ENCODE data around the gene LCP1.

Gene LCP1

GRCh38 chr13:46145950-46146349, 36.0 kb downstream of the LCP1 start:
- H3K4me3 ChIP-seq = no peak overlapping the region
- TF ChIP-seq POLR2AphosphoS5 (IDR thresholded peaks at IDR 0.05; ENCODE audit: borderline replicate concordance, low read depth, low read length) (no peak), EZH2 (IDR thresholded peaks at IDR 0.05) (no peak), FOXP2 (optimal IDR thresholded peaks at IDR 0.05; ENCODE audit: control extremely low read depth, extremely low read length, insufficient read depth) (no peak)
- no peak overlapping the region for H3K27ac ChIP-seq
- no peak for DNase-seq (ENCODE audit: low read depth, low spot score)
- no peaks in the 10 kb centered on the region for H3K9me3 ChIP-seq (ENCODE audit: low read depth, low read length)
- no peak overlapping the region for H3K9ac ChIP-seq (ENCODE audit: insufficient read length)
- peaks cover 8% of the 10 kb centered on the region; the same call in 1 of the 2 replicates for H3K36me3 ChIP-seq (ENCODE audit: insufficient read depth, low read length)

- H3K4me3 ChIP-seq = no peak overlapping the region
- TF ChIP-seq FOXP2 (optimal IDR thresholded peaks at IDR 0.05; ENCODE audit: control extremely low read depth, extremely low read length, insufficient read depth) (no peak), POLR2AphosphoS5 (IDR thresholded peaks at IDR 0.05; ENCODE audit: borderline replicate concordance, low read depth, low read length) (no peak), EZH2 (IDR thresholded peaks at IDR 0.05) (no peak)
- no peak overlapping the region for H3K9ac ChIP-seq (ENCODE audit: insufficient read length)
- no peaks in the 10 kb centered on the region for H3K9me3 ChIP-seq (ENCODE audit: low read depth, low read length)
- H3K36me3 ChIP-seq (ENCODE audit: insufficient read depth, low read length) = 0 out of 2 replicates have a peak, but pooled peaks cover under 1% of the 10 kb centered on the region
- no peak overlapping the region for H3K27ac ChIP-seq
- no peak for DNase-seq (ENCODE audit: low read depth, low spot score)
These were observed 36.8 kb downstream of the LCP1 start for GRCh38 chr13:46145135-46145534.

- no peaks in the 10 kb centered on the region for H3K9me3 ChIP-seq (ENCODE audit: low read depth, low read length)
- H3K27ac ChIP-seq = no peak overlapping the region
- no peak overlapping the region for H3K4me3 ChIP-seq
- no peak overlapping the region for H3K9ac ChIP-seq (ENCODE audit: insufficient read length)
- TF ChIP-seq POLR2AphosphoS5 (IDR thresholded peaks at IDR 0.05; ENCODE audit: borderline replicate concordance, low read depth, low read length) (no peak), EZH2 (IDR thresholded peaks at IDR 0.05) (no peak), FOXP2 (optimal IDR thresholded peaks at IDR 0.05; ENCODE audit: control extremely low read depth, extremely low read length, insufficient read depth) (no peak)
- no peak for DNase-seq (ENCODE audit: low read depth, low spot score)
- H3K36me3 ChIP-seq (ENCODE audit: insufficient read depth, low read length) = no peaks in the 10 kb centered on the region
These were observed 38.7 kb downstream of the LCP1 start for GRCh38 chr13:46143184-46143701.

GRCh38 chr13:46142776-46143175, 39.2 kb downstream of the LCP1 start:
- no peaks in the 10 kb centered on the region for H3K36me3 ChIP-seq (ENCODE audit: insufficient read depth, low read length)
- H3K9ac ChIP-seq (ENCODE audit: insufficient read length) = no peak overlapping the region
- no peak for DNase-seq (ENCODE audit: low read depth, low spot score)
- no peaks in the 10 kb centered on the region for H3K9me3 ChIP-seq (ENCODE audit: low read depth, low read length)
- H3K4me3 ChIP-seq = no peak overlapping the region
- H3K27ac ChIP-seq = no peak overlapping the region
- no peak for TF ChIP-seq EZH2 (IDR thresholded peaks at IDR 0.05)
- TF ChIP-seq FOXP2 (optimal IDR thresholded peaks at IDR 0.05; ENCODE audit: control extremely low read depth, extremely low read length, insufficient read depth) = no peak
- TF ChIP-seq POLR2AphosphoS5 (IDR thresholded peaks at IDR 0.05; ENCODE audit: borderline replicate concordance, low read depth, low read length) = no peak

GRCh38 chr13:46140044-46140443, 41.9 kb downstream of the LCP1 start:
- no peaks in the 10 kb centered on the region for H3K36me3 ChIP-seq (ENCODE audit: insufficient read depth, low read length)

DNA sequence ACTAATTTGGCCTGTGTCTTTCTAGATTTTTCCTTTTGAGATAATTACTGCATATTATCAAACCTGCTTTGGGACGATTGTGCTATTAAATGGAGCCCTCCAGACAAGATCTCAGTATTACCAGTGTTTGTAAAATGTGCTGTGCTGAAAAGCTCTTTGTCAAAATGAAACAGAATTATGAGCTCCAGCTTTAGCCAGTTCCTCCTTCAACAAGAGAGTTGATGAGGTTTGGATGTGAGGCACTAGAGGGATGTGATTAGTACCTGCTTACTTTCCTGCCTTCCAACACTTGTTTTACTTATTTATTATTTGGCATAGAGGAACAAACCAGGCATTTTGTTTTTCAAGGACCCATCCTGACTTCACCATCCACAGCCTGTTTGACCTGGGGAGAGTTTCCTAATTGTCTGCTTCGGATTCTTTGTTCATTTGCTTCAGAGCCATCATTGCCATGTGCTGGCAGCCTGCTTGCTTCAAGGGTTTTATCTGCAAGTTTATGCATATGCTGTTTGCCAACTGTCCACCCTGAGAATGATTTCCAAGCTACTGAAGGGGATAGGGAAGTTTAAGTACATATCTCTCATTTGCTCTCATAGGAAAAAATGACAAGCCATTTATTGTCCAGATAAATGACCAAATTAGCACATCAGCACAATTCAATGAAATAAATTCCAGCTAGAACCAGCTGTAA, 44.2 kb downstream of the LCP1 start:
- no peaks in the 10 kb centered on the region for H3K36me3 ChIP-seq (ENCODE audit: insufficient read depth, low read length)

More at GRCh38 chr13:46140044-46140443, 41.9 kb downstream of the LCP1 start:
- no peak for DNase-seq (ENCODE audit: low read depth, low spot score)
- Histone ChIP-seq H3K9ac (ENCODE audit: insufficient read length) (no peak overlapping the region), H3K9me3 (ENCODE audit: low read depth, low read length) (no peaks in the 10 kb centered on the region), H3K4me3 (no peak overlapping the region), H3K27ac (no peak overlapping the region)
- no peak for TF ChIP-seq POLR2AphosphoS5 (IDR thresholded peaks at IDR 0.05; ENCODE audit: borderline replicate concordance, low read depth, low read length)
- TF ChIP-seq FOXP2 (optimal IDR thresholded peaks at IDR 0.05; ENCODE audit: control extremely low read depth, extremely low read length, insufficient read depth) = no peak
- TF ChIP-seq EZH2 (IDR thresholded peaks at IDR 0.05) = no peak

DNA sequence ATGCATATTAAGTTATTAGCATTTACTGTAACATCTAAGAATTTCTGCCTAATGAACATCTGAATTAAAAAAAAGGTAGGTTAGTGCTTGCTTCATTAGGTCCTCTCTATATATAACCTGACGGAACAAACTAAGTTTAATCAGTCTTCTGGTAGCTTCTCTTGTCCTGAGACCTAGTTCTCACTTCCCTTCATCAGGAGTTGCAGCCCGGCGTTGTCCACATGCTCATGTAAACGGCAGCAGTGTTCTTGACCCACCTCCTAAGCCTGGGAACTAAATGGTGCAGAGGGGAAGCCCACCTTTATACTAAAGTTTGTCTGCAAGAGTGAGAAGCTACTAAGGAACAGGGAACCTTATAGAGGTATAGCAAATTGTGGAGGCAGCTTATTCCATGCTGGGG, 45.3 kb downstream of the LCP1 start:
- Histone ChIP-seq H3K9ac (ENCODE audit: insufficient read length) (no peak overlapping the region), H3K4me3 (no peak overlapping the region), H3K27ac (no peak overlapping the region), H3K36me3 (ENCODE audit: insufficient read depth, low read length) (no peaks in the 10 kb centered on the region), H3K9me3 (ENCODE audit: low read depth, low read length) (no peaks in the 10 kb centered on the region)
- no peak for TF ChIP-seq FOXP2 (optimal IDR thresholded peaks at IDR 0.05; ENCODE audit: control extremely low read depth, extremely low read length, insufficient read depth)
- no peak for TF ChIP-seq EZH2 (IDR thresholded peaks at IDR 0.05)
- no peak for TF ChIP-seq POLR2AphosphoS5 (IDR thresholded peaks at IDR 0.05; ENCODE audit: borderline replicate concordance, low read depth, low read length)
- DNase-seq (ENCODE audit: low read depth, low spot score) = no peak

More for the DNA sequence above, 44.2 kb downstream of the LCP1 start:
- no peaks in the 10 kb centered on the region for H3K9me3 ChIP-seq (ENCODE audit: low read depth, low read length)
- DNase-seq (ENCODE audit: low read depth, low spot score) = no peak
- peak overlapping the region; percentile 26; the same call in 1 of the 2 replicates for H3K27ac ChIP-seq
- no peak for TF ChIP-seq FOXP2 (optimal IDR thresholded peaks at IDR 0.05; ENCODE audit: control extremely low read depth, extremely low read length, insufficient read depth)
- no peak for TF ChIP-seq EZH2 (IDR thresholded peaks at IDR 0.05)
- no peak for TF ChIP-seq POLR2AphosphoS5 (IDR thresholded peaks at IDR 0.05; ENCODE audit: borderline replicate concordance, low read depth, low read length)
- no peak overlapping the region for H3K9ac ChIP-seq (ENCODE audit: insufficient read length)
- H3K4me3 ChIP-seq = no peak overlapping the region

DNA sequence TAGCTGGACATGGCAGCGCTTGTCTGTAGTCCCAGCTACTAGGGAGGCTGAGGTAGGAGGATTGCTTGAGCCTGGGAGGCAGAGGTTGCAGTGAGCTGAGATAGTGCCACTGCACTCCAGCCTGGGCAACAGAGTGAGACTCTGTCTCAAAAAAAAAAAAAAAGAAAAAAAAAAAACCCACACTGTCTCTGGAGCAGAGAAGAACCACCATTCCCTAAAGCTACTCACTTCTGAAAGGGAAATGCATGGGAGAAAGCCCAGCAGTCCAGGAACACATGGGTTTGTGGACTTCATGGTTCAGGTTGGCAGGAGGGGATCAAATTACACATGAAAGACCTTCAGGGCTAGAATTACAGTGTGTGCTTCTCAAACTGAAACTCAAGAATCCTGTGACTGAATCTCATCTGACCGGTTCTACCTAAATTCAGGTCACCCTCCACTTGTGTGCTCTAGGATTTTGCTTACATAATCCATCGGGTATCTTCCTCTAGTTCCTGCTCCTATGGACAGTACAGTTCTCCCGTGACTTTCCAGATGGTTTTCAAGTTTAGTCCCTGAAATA, 46.9 kb downstream of the LCP1 start:
- Histone ChIP-seq H3K9ac (ENCODE audit: insufficient read length) (no peak overlapping the region), H3K27ac (no peak overlapping the region), H3K36me3 (ENCODE audit: insufficient read depth, low read length) (no peaks in the 10 kb centered on the region), H3K9me3 (ENCODE audit: low read depth, low read length) (no peaks in the 10 kb centered on the region), H3K4me3 (no peak overlapping the region)
- no peak for TF ChIP-seq FOXP2 (optimal IDR thresholded peaks at IDR 0.05; ENCODE audit: control extremely low read depth, extremely low read length, insufficient read depth)
- TF ChIP-seq EZH2 (IDR thresholded peaks at IDR 0.05) = no peak
- TF ChIP-seq POLR2AphosphoS5 (IDR thresholded peaks at IDR 0.05; ENCODE audit: borderline replicate concordance, low read depth, low read length) = no peak
- no peak for DNase-seq (ENCODE audit: low read depth, low spot score)
